Activated B cell treated with CpG ODN at 0.5 μM for 24 hours (primary cell): ENCODE results near the gene SUSD4. TPM values are rescaled to one million over a fixed set of nuclear protein-coding genes. Genes with fewer than 3 reads are reported as not detected.

Source experiments
- ATAC-seq: fragments of 200-7000 bp; cut with Tn5 transposase; one replicate; pipeline ENCODE4 v1.10.0; 2021; ENCODE audit warnings: low read depth, mild to moderate bottlenecking, moderate library complexity
- CTCF ChIA-PET: fragments of 350-600 bp; sonication (Branson Sonifier 250); formaldehyde crosslinking; loops from one replicate; lab custom pipeline; 2021; ENCODE audit warnings: antibody characterized with exemption; lab: Charles Lee
- POLR2A ChIA-PET: fragments of 350-600 bp; sonication (Branson Sonifier 250); formaldehyde crosslinking; loops from one replicate; lab custom pipeline; 2021; ENCODE audit warnings: antibody characterized with exemption; lab: Charles Lee
- DNase-seq: peaks from one replicate; pipeline ENCODE4 v3.0.0; 2022
- H3K27ac Mint-ChIP-seq: one replicate; pipeline ENCODE4 v1.8.0; 2020; ENCODE audit warnings: mixed read lengths
- H3K27me3 Mint-ChIP-seq: one replicate; pipeline ENCODE4 v1.8.0; 2021; ENCODE audit warnings: mixed read lengths
- H3K36me3 Mint-ChIP-seq: one replicate; pipeline ENCODE4 v1.8.0; 2021; ENCODE audit warnings: low read depth, mixed read lengths
- H3K4me1 Mint-ChIP-seq: one replicate; pipeline ENCODE4 v1.8.0; 2021; ENCODE audit warnings: mixed read lengths
- H3K4me3 Mint-ChIP-seq: one replicate; pipeline ENCODE4 v1.8.0; 2020; ENCODE audit warnings: mild to moderate bottlenecking, mixed read lengths
- H3K9me3 Mint-ChIP-seq: one replicate; pipeline ENCODE4 v1.8.0; 2020; ENCODE audit warnings: mixed read lengths
- CTCF ChIP-seq: fragments of 200-600 bp; IDR thresholded peaks from one replicate; pipeline ENCODE4 v1.8.0; 2022; ENCODE audit warnings: antibody characterized with exemption, mild to moderate bottlenecking
- intact Hi-C: fragments of 100-400 bp; cut with micrococcal nuclease; formaldehyde crosslinking; loops from one replicate; pipeline ENCODE4 v1.15.1; 2024
- total RNA-seq: library from RNA; stranded (reverse); gene quantifications from 2 replicates; pipeline ENCODE4 v1.2.3, GENCODE V29; 2022

The SUSD4 gene
- total RNA-seq, 1 donor from 2014 or later, result not detected

GRCh38 chr1:223221686-223222085 is 142.3 kb downstream of the SUSD4 start:
- DNase-seq (no peak), ATAC-seq (no peak)
- H3K4me1 Mint-ChIP-seq, result no peaks in the 10 kb centered on the region
- CTCF ChIA-PET, result no interaction called here
- peaks cover 8% of the 10 kb centered on the region for H3K9me3 Mint-ChIP-seq
- H3K4me3 Mint-ChIP-seq, result no peak overlapping the region
- H3K27ac Mint-ChIP-seq, result no peak overlapping the region
- no peaks in the 10 kb centered on the region for H3K36me3 Mint-ChIP-seq
- H3K27me3 Mint-ChIP-seq, result peaks cover under 1% of the 10 kb centered on the region
- POLR2A ChIA-PET, result no interaction called here
- TF ChIP-seq CTCF, result no peak
- intact Hi-C loops, result no loop called here

DNA sequence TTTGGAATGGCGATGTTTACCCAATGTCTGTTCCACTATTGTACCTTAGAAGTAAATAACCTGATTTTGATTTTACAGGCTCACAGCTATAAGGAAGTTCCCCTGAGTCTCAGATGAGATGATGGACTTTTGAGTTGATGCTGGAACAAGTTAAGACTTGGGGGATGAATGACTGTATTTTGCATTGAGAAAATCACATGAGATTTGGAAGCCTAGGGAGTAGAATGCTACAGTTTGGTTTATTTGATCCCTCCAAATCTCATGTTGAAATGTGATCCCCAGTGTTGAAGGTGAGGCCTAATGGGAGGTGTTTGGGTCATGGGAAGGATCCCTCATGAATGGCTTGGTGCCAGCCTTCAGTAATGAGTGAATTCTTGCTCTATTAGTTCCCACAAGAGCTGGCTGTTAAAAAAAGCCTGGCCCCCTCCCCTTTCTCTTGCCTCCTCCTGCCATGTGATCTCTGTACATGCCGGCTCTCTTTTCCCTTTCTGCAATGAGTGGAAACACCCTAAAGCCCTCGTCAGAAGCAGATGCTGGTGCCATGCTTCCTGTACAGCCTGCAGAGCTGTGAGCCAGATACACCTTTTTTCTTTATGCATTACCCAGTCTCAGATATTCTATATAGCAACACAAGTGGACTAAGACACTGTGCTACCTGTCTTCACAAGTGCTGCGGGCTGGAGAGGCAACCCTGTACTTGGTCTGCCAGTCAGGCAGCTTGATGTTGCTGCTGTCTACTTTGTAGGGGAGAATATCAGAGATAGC is 143.9 kb downstream of the SUSD4 start:
- no peak for ATAC-seq
- intact Hi-C loops, result no loop called here
- Mint-ChIP-seq H3K27ac (no peak overlapping the region), H3K27me3 (no peaks in the 10 kb centered on the region), H3K9me3 (peaks cover 8% of the 10 kb centered on the region), H3K36me3 (no peaks in the 10 kb centered on the region), H3K4me1 (no peaks in the 10 kb centered on the region), H3K4me3 (no peak overlapping the region)
- no peak for DNase-seq
- POLR2A ChIA-PET, result no interaction called here
- no peak for TF ChIP-seq CTCF
- CTCF ChIA-PET, result no interaction called here

GRCh38 chr1:223219318-223219635 is 144.7 kb downstream of the SUSD4 start:
- ATAC-seq (no peak), DNase-seq (no peak)
- intact Hi-C loops, result no loop called here
- Mint-ChIP-seq H3K9me3 (peaks cover 8% of the 10 kb centered on the region), H3K4me3 (no peak overlapping the region), H3K27me3 (no peaks in the 10 kb centered on the region), H3K27ac (no peak overlapping the region), H3K36me3 (no peaks in the 10 kb centered on the region), H3K4me1 (no peaks in the 10 kb centered on the region)
- CTCF ChIA-PET, result no interaction called here
- TF ChIP-seq CTCF, result no peak
- POLR2A ChIA-PET, result no interaction called here

DNA sequence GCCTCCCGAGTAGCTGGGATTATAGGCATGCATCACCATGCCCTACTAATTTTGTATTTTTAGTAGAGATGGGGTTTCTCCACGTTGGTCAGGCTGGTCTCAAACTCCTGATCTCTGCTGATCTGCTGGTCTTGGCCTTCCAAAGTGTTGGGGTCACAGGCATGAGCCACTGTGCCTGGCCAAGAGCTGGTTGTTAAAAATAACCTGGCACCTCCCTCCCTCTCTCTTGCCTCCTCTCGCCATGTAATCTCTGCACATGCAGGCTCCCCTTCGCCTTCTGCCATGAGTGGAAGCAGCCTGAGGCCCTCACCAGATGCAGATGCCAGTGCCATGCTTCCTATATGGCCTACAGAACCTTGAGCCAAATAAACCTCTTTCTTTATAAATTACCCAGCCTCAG is 146.2 kb downstream of the SUSD4 start:
- H3K27ac Mint-ChIP-seq, result no peak overlapping the region
- H3K36me3 Mint-ChIP-seq, result no peaks in the 10 kb centered on the region
- H3K4me3 Mint-ChIP-seq, result no peak overlapping the region
- TF ChIP-seq CTCF, result no peak
- ATAC-seq, result no peak
- H3K9me3 Mint-ChIP-seq, result peaks cover 8% of the 10 kb centered on the region
- no peaks in the 10 kb centered on the region for H3K27me3 Mint-ChIP-seq
- DNase-seq, result no peak
- ChIA-PET POLR2A (no interaction called here), CTCF (no interaction called here)
- H3K4me1 Mint-ChIP-seq, result no peaks in the 10 kb centered on the region
- intact Hi-C loops, result no loop called here

GRCh38 chr1:223216531-223217205 is 147.3 kb downstream of the SUSD4 start:
- H3K36me3 Mint-ChIP-seq, result no peaks in the 10 kb centered on the region
- ATAC-seq (no peak), DNase-seq (no peak)
- H3K27me3 Mint-ChIP-seq, result peaks cover 2% of the 10 kb centered on the region
- POLR2A ChIA-PET, result no interaction called here
- H3K4me3 Mint-ChIP-seq, result no peak overlapping the region
- TF ChIP-seq CTCF, result no peak
- CTCF ChIA-PET, result interaction anchor here (0.5 kb wide), 1 partner anchor 18 kb away, joined by 3 read pairs; no protein-coding TSS in a partner anchor
- no peaks in the 10 kb centered on the region for H3K4me1 Mint-ChIP-seq
- no peak overlapping the region for H3K27ac Mint-ChIP-seq
- peaks cover 8% of the 10 kb centered on the region for H3K9me3 Mint-ChIP-seq
- intact Hi-C loops, result no loop called here
